8988T (cell line): Measurements from ENCODE around the gene OR2G2.

Source experiments
- DNase-seq: peaks from one replicate; pipeline ENCODE4 v3.0.0; 2011

The OR2G2 gene, protein sequence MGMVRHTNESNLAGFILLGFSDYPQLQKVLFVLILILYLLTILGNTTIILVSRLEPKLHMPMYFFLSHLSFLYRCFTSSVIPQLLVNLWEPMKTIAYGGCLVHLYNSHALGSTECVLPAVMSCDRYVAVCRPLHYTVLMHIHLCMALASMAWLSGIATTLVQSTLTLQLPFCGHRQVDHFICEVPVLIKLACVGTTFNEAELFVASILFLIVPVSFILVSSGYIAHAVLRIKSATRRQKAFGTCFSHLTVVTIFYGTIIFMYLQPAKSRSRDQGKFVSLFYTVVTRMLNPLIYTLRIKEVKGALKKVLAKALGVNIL

DNA sequence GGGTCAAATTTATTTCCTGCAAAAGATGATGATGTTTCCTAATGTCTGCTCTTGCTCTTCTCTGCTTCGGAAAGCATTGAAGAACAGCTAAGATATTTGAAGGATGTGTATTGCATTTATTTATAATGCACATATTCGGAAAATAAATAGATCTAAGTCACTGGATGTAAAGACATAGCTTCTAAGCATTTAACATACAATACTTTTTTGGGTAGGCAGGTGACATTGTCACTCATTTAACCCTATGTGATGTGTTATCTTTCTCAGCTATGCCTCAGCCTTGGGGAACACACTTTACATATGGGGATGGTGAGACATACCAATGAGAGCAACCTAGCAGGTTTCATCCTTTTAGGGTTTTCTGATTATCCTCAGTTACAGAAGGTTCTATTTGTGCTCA lies at the start of gene OR2G2:
TSS of gene OR2G2 (plus strand) at position 301 of the 400 bp plus-strand sequence. CDS start at position 301, 0 bp downstream.
- DNase-seq = no peak

DNA sequence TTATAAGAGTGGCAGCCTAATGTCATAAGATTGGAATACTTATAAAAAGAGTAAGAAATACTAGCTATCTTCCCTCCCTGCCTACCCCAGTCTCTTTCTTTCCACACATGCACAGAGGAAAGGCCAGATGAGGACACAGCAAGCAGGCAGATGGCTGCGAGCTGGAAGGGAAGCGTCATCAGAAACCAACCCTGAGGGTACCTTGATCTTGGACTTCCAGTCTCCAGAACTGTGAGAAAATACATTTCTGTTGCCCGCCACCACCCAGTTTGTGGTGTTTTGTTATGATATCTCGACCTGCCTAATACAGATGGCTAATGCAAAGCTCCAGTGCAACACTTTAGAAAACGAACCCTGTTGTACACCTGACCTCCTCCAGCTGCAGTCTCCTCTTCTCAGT lies 49.6 kb upstream of the OR2G2 start:
- no peak for DNase-seq

DNA sequence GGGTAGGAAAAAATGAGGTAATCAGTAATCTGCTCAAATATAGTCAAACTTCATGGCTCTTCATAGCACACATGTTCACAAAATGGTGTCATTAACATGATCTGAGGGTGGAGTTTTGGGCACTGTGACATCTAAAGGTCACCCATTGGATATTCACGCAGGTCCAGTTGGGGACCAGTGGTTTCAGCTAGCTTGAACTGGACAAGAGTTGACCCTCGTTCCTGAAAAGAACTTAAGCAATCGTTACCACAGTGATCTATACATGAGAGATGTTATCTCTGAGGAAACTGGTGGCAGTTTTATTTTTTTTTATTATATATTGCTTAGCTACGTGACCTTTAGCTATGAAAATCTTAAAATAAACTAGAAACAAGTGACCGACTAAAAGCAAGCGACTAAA lies 48.9 kb upstream of the OR2G2 start:
- no peak for DNase-seq

DNA sequence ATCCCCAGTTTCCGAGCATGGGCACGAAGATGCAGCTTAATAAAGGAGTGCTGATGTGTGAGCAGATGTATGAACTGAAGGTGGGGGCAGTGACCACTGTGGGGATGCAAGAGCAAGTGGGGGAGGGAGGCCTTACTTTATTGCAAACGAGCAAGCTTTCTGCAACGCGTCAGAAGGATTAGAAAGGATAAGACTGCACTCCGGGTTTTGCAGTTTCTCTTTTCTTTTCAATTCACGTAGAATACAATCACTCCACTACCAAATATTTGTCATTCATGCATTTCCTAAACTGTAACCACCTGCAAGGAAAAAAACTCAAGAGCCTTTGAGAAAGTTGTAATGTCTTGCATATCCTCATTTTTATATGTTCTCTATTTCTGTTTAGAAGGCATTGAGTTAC lies 47.6 kb upstream of the OR2G2 start:
- no peak for DNase-seq

DNA sequence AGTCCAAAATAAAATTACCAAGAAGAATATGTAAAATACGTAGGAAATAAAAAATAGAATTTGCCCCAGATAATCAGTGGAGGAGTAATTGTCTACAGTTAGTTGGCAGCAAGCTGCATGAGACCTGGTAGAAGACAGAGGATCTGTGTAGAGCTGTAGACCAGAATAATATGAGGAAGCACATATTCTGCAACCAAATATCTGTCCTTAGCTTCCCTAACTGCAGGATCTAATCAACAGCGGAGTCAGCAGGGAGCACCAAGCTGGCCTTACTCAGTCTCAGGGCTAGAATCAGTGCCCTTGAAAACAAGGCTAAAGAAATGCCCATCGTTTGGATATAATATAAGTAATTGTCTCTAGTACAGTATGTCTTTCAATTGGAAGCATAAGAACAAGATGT lies 45.3 kb upstream of the OR2G2 start:
- no peak for DNase-seq

DNA sequence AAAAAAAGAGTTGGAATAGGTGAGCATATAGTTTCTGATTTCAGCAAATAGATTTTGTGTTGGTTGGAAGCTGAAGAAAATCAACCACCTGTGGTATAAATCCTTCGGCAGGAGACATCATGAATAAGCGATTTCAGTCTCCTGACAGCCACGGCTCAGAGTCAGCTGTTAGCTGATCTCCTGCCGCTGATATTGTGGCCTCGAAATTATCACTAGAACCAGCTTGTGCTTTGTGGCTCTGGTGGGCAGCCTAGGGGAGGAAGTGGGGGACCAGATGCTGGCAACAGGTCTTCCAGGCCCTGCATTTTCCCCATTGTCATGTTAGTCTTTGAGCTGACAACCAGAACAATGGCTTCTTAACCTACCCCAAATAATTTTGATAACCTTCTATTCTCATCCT lies 40.1 kb upstream of the OR2G2 start:
- DNase-seq = no peak

DNA sequence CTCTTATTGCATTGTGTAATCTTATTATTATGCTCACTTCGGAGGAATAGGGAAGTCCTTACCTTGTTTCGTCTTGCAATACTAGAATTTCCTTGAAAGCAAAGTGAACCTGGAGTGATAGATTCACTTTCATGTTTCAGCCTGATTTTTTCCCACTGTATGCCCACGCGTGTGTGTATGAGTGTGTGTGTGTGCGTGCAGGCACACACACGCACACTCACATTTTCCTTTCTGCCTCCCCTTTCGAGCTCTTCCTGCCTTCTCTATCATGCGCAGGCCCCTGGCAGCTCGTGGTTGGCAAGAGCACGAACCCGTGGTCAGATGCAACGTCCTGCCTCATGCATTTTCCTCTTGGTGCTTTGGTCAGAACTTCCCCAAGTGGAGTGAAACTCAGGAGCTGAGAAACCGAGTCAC lies 39.4 kb upstream of the OR2G2 start, which contains the start of gene GCSAML:
TSS of gene GCSAML (plus strand) at position 366 of the 414 bp plus-strand sequence. CDS start 58 bp downstream, outside the sequence.
- no peak for DNase-seq

DNA sequence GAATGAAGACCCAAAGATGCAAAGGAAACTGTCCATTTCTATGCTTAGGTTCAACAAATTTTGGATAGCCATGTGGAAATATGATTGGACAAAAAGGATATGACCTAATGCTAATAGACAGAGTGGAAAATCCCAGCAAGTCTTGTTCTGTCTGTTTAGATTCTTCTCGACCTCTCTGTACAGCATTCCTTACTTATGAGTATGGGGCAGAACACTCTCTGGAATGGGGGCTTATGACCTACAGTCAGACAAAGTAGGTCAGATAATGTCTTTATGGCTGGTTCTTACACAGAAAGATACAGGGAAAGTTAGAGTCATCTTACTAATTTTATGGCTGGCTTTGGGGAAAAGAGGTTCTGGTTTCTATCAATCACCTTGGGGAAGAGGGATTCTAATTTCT lies 36.4 kb upstream of the OR2G2 start:
- DNase-seq = no peak

DNA sequence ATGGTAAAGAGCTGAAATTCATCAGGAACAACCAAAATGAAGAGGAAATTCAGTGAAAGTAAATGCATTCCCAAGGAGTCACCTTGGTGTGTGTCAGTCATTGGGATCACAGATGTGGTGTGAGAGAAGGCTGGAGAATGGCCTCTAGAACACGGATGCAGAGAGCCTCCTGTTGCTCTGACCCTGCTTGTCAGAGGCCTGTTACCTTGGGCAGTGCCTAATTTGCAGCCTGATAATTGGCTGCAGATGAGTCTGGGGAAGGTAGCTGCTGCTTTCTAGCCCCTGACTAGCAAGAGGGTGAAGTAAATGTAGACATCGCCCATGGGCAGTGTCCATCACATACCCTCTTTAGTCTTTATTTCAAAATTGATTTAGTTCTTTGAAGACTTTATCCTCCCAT lies 35.9 kb upstream of the OR2G2 start:
- no peak for DNase-seq

DNA sequence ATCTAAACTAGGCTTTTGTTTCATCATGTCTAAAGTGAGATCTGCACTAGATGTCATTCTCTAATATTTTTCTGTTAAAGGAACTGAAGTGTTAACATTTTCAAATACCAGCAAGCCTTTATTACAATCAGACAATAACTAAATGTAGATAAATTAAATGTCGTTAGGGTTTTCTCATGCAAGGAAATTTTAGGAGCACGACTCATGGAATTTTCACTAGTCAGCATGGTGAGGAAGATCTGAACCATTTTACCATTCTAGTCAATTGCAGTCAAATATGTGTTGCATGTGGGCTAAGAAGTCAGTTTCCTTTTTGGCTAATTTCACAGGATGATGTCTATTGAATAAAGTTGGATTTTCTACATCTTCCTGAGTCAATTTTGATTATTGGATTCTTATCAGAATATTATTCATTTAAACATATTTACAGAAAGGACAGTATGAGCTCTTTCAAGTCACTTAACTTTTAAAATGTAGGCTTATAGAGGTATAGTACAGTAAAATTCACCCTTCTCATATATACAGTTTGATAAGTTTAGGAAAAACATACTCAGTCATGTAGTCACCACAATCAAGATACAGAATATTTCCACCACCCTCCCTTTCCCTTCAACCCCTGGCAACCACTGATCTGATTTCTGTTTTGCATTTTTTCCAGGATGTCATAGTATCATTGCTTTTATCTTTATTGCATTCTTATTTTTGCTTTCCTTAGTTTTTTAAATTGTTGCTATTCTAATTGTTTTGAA lies 30.1 kb upstream of the OR2G2 start:
- DNase-seq = no peak

DNA sequence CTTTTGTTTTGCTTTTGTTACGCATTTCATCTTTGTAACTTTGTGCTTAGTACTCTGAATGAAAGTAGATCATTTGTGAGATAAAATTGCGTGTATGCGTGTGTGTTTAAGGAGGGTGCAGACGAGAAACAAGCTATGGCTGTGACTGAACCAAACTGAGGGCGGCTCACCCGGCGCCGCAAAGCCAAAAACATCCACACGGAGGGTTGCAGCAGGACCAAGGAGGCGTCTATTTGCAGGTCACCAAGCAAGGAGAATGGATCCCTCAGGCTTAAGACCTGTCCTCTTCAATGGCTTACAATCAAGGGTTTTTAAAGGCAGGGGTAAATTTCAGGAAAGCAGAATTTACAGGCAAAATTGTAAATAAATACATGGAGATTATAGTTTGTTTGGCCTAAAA lies 26.4 kb upstream of the OR2G2 start:
- DNase-seq = no peak

DNA sequence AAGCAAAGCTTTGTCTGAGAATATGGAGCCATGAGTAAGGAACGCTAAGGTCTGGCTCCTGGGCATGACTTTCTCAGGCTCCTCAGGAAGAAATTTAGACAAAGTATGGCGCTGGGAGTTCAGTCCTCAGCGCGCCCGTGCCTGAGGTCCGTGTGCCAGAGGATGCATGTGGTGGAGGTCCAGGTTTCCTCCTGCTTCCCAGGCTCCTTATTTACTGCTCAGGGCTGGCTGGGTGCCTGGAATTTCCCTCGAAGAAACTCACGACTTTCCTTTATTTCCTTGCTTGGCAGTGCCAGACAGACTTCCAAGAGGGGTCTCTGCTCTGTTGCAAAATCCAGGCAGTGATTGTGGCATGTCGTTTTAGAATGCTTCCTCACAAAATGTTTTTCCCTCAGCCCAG lies 26.0 kb upstream of the OR2G2 start:
- DNase-seq = no peak

DNA sequence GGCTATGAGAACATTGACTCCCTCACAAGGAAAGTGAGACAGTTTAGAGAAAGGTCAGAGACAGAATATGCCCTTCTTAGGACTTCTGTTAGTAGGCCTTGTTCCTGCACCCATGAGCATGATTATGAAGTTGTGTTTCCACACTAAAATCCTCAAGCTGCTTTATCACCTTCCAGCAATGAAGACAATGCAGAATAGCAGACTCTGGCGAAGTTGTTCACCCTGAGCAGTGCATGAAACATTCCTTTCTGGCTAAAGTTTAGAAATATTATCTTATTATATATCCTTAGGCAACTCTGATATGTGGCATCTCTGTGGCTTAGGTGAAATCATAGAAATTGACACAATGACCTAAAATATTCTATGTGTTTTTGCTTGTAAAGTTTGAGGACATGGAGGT lies 13.9 kb upstream of the OR2G2 start:
- DNase-seq = no peak

DNA sequence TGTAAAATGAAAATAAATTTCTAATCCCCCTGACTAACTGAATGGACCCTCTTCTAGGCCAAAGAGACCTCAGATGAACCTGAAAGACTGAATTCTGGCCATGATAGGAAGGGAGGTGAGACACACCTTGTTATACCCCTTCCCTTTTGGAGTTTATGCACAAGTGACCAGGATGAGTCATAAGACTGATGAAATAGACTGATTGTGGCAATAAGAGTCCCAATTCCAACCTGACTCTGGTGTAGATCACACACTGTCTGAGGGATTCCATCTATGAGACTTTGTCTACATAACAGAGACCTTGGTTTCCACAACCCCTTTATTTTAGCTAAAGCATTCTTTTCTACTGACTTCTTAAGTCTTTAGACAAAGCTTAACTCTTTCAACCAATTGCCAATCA lies 13.5 kb upstream of the OR2G2 start:
- DNase-seq = no peak

DNA sequence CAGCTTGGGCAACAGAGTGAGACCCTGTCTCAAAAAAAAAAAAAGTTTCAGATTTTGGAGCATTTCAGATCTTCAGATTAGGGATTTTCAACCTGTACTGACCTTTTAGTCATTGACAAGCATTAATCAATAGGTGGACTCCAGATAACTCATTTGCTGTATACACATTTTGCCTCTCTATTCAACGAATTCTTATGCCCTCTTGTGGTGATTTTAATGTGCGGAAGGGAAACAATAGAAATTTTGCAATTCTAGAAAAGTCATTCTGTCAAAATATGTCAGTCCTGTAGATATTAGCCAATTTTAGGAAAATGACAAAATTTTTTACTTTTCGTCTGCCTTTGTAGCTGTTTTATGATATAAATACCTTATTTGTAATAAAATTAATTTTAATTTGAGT lies 11.6 kb upstream of the OR2G2 start:
- DNase-seq = no peak

DNA sequence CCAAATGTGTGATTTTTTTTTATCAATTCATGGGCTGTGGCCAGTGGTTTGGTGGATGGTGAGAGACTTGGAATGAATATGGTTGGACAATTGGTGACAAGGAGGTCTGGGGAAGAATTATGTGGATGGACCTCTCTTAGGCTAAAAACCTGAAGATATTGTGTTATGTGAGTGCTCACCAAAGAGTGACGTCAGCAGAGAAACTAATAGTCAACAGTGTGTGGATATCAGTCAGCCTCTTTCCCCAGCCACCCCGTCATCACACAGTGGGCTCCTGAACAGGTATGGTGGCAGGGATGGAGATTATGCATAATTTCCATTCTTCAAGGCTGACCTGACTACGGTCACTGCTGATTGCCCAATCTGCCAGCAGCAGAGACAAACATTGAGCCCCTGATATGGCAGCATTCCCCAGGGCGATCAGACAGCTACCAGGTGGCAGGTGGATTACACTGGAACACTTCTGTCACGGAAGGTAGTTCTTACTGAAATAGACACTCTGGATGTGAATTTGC lies 9.2 kb upstream of the OR2G2 start:
- no peak for DNase-seq

DNA sequence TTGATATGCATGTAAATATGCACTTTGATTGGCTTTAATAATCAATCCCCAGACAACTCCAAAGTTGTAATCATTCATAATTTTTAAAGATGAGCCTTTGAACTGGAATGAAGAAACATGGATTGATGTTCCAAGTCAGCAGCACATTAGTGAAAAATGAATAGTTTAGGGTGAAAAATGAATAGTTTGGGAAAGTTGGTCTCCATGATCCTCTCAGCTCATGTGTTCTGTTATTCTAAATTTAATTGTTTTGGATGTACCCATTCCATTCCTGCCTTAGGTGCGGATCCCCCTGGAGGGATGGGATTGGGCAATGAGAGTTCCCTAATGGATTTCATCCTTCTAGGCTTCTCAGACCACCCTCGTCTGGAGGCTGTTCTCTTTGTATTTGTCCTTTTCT lies 17.1 kb downstream of the OR2G2 start, which contains the start of gene OR2G3:
TSS of gene OR2G3 (plus strand) at position 301 of the 400 bp plus-strand sequence. CDS start at position 301, 0 bp downstream.
- DNase-seq = no peak

DNA sequence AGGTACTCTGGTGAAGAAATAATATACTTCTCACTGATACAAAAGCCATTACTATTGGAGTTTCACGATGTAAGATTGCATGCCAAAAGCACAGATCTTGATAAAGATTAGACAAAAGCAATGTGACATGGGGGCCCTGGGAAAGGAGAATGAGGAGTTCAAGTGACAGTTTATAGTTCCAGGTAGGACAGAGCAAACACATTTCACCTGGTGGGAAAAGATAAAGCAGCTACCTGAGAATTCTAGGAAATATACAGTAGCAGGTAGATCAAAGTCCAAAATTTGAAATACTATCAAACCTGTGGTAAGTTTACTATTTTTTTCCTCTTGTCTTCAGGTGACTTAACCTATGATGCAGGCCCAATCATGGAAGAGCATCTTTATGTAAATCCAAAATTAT lies 25.2 kb downstream of the OR2G2 start:
- no peak for DNase-seq

DNA sequence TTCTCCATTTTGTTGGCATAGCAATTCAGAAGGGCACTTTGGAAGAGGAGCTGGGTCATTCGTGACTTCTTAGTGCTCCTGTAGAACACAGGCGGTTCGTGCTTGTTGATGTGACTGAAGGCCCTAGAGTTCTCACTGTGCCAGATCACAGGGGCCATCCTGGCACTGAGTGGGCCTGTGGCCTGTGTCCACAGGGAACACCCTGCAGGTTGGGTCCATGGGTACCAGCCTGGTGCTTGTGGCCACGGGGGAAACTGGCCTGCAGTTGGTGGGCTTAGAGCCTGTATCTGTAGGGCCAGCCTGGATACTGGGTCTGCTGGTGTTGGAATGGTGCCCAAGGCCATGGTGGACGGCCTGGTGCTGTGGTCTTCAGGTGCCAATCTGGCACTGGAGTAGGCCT lies 26.5 kb downstream of the OR2G2 start:
- DNase-seq = no peak

DNA sequence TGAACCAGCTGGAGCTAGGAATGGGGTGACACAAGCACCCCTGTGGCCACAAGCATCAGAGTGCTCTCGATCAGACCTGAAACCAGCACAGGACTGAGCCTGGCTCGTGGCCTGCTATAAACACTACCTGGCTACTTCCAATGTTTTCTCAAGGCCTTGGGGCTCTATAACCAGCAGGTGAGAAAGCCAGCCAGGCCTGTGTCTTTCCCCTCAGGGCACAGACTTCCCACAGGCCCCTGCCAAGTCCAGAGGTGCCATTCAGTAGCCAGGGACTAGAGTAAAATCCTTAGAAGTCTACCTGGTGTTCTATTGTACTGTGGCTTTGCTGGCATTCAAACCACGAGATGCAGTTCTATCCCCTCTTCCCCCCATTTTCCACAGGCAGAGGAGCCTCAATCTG lies 39.8 kb downstream of the OR2G2 start:
- no peak for DNase-seq

DNA sequence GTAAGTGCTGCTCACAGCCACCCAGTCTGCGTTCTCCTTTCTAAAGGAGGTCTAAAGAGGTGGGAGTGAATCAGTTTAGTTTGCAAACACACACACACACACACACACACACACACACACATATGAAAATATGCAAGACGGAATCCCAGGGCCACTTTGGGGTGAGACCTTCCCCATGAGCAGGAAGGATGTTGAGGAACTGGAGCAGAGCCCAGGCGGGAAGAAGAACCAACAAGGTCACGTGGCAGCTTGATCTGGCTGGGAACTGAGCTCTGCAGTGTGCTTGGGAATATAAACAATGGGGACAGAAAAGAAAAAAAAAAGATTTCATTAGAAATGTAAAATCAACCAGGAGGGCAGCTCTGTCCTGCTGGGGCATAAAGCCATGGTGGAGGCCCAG lies 49.9 kb downstream of the OR2G2 start:
- DNase-seq = no peak

DNA sequence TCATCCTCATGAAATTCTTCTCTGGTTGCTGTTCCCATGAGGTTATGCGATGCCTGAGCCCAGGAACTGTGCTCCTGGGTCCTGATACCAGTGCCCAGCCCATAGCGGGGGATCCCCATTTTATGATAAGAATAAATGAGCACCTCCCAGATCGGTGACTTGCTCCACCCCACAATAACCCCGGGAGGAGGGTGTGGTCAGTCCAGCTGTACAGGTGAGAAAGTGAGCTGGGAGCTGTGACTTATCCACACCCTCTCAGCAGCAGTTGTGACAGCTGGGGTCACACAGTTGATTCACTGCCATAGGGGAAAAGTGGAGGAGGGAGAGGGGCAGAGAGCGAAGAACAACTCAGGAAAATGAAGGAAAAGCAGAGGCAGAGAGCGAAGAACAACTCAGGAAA lies 50.6 kb downstream of the OR2G2 start:
- no peak for DNase-seq
